ENCODE results near the gene AHR.
A peak's percentile ranks its signal among the peaks of the same experiment; 100 is the strongest.

Gene AHR

GRCh38 chr7:17300012-17300411, 1.6 kb downstream of the AHR start:
- no peak for TF ChIP-seq CTCF (IDR thresholded peaks at IDR 0.05; ENCODE audit: insufficient read depth, low read length, poor library complexity, severe bottlenecking)
- no peaks in the 10 kb centered on the region for H3K27me3 ChIP-seq (replicated peaks; ENCODE audit: control insufficient read depth, insufficient read depth, low read length)
- peak overlapping the region; percentile 74 for H3K4me3 ChIP-seq (replicated peaks; ENCODE audit: low read depth, low read length)
- DNase-seq (ENCODE audit: extremely low read depth, insufficient read length): no peak
- no peaks in the 10 kb centered on the region for H3K36me3 ChIP-seq (ENCODE audit: control insufficient read depth, insufficient read depth, low read length)

GRCh38 chr7:17300437-17300836, 2.0 kb downstream of the AHR start:
- Histone ChIP-seq H3K36me3 (ENCODE audit: control insufficient read depth, insufficient read depth, low read length) (no peaks in the 10 kb centered on the region), H3K4me3 (replicated peaks; ENCODE audit: low read depth, low read length) (peak overlapping the region; percentile 74), H3K27me3 (replicated peaks; ENCODE audit: control insufficient read depth, insufficient read depth, low read length) (no peaks in the 10 kb centered on the region)

GRCh38 chr7:17301471-17302456, 3.3 kb downstream of the AHR start:
- peak; percentile 46 for TF ChIP-seq CTCF (IDR thresholded peaks at IDR 0.05; ENCODE audit: insufficient read depth, low read length, poor library complexity, severe bottlenecking)
- DNase-seq (ENCODE audit: extremely low read depth, insufficient read length): peak; percentile 11
- H3K36me3 ChIP-seq (ENCODE audit: control insufficient read depth, insufficient read depth, low read length): no peaks in the 10 kb centered on the region
- no peak overlapping the region; the same call in 1 of the 2 replicates for H3K4me3 ChIP-seq (replicated peaks; ENCODE audit: low read depth, low read length)
- no peaks in the 10 kb centered on the region for H3K27me3 ChIP-seq (replicated peaks; ENCODE audit: control insufficient read depth, insufficient read depth, low read length)

More at GRCh38 chr7:17300437-17300836, 2.0 kb downstream of the AHR start:
- no peak for DNase-seq (ENCODE audit: extremely low read depth, insufficient read length)
- no peak for TF ChIP-seq CTCF (IDR thresholded peaks at IDR 0.05; ENCODE audit: insufficient read depth, low read length, poor library complexity, severe bottlenecking)

- peak; percentile 35 for DNase-seq (ENCODE audit: extremely low read depth, insufficient read length)
- no peaks in the 10 kb centered on the region for H3K27me3 ChIP-seq (replicated peaks; ENCODE audit: control insufficient read depth, insufficient read depth, low read length)
- H3K4me3 ChIP-seq (replicated peaks; ENCODE audit: low read depth, low read length): peak overlapping the region; percentile 20; the same call in 1 of the 2 replicates
- peak; percentile 37 for TF ChIP-seq CTCF (IDR thresholded peaks at IDR 0.05; ENCODE audit: insufficient read depth, low read length, poor library complexity, severe bottlenecking)
- H3K36me3 ChIP-seq (ENCODE audit: control insufficient read depth, insufficient read depth, low read length): no peaks in the 10 kb centered on the region
Measured at GRCh38 chr7:17302575-17303142, 4.2 kb downstream of the AHR start.

- DNase-seq (ENCODE audit: extremely low read depth, insufficient read length): peak; percentile 7
- no peaks in the 10 kb centered on the region for H3K27me3 ChIP-seq (replicated peaks; ENCODE audit: control insufficient read depth, insufficient read depth, low read length)
- no peak overlapping the region for H3K4me3 ChIP-seq (replicated peaks; ENCODE audit: low read depth, low read length)
- H3K36me3 ChIP-seq (ENCODE audit: control insufficient read depth, insufficient read depth, low read length): no peaks in the 10 kb centered on the region
- TF ChIP-seq CTCF (IDR thresholded peaks at IDR 0.05; ENCODE audit: insufficient read depth, low read length, poor library complexity, severe bottlenecking): no peak
Measured at GRCh38 chr7:17304926-17305325, 6.5 kb downstream of the AHR start.

All from GM06990 (cell line).